ENCODE results near the gene EPB41. TPM values are rescaled to one million over a fixed set of nuclear protein-coding genes. Genes with fewer than 3 reads are reported as not detected.
"Not testable (repeated sequence)": the region's sequence is repeated elsewhere in the genome, so short reads cannot be mapped to it uniquely, and the experiment has no call there.

The EPB41 gene
- total and polyA plus RNA-seq, 7 donors = 13.2 to 35.1 (median 27.1) TPM

GRCh38 chr1:28956038-28956464, 41.7 kb downstream of the EPB41 start:
- Histone ChIP-seq H3K36me3 (no peaks in the 10 kb centered on the region), H3K9me3 (no peaks in the 10 kb centered on the region), H3K27me3 (no peaks in the 10 kb centered on the region), H3K4me1 (peaks cover 0 to 4% (median 0%) of the 10 kb centered on the region in 4 donors), H3K27ac (no peak overlapping the region), H3K4me3 (no peak overlapping the region)
- DNase-seq = no peak
- 33 to 70% methylated on average over 2 of the region's 2 CpGs for WGBS, 2 donors
- intact Hi-C loops (cut with DNase I) = no loop called here
- TF ChIP-seq EP300 (IDR thresholded peaks at IDR 0.05) (no peak), POLR2A (IDR thresholded peaks at IDR 0.05) (no peak), POLR2AphosphoS5 (IDR thresholded peaks at IDR 0.05) (no peak)
- TF ChIP-seq, protein P1, sequence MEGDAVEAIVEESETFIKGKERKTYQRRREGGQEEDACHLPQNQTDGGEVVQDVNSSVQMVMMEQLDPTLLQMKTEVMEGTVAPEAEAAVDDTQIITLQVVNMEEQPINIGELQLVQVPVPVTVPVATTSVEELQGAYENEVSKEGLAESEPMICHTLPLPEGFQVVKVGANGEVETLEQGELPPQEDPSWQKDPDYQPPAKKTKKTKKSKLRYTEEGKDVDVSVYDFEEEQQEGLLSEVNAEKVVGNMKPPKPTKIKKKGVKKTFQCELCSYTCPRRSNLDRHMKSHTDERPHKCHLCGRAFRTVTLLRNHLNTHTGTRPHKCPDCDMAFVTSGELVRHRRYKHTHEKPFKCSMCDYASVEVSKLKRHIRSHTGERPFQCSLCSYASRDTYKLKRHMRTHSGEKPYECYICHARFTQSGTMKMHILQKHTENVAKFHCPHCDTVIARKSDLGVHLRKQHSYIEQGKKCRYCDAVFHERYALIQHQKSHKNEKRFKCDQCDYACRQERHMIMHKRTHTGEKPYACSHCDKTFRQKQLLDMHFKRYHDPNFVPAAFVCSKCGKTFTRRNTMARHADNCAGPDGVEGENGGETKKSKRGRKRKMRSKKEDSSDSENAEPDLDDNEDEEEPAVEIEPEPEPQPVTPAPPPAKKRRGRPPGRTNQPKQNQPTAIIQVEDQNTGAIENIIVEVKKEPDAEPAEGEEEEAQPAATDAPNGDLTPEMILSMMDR (IDR thresholded peaks at IDR 0.05) = no peak

DNA sequence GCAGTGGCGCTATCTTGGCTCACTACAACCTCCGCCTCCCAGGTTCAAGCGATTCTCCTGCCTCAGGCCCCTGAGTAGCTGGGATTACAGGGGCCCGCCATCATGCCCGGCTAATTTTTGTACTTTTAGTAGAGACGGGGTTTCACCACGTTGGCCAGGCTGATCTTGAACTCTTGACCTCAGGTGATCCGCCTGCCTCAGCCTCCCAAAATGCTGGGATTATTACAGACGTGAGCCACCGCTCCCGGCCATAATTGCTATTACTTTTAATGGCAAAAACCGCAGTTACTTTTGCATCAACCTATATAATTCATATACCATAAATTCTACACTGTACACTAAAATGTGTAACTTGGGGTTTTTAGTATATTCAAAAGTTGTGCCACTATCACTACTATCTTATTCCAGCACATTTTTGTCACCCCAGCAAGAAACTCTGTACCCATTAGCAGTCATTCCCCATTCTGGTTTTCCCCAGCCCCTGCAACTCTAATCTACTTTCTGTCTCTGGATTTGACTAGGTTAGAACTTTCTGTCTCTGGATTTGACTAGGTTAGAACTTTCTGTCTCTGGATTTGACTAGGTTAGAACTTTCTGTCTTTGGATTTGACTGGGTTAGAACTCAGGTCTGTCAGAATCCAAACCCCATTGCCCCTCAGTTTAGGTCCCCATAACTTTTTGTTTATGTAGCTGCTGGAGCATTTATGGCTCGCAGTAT, 47.9 kb downstream of the EPB41 start:
- H3K36me3 ChIP-seq; H3K27me3 ChIP-seq; H3K9me3 ChIP-seq; H3K27ac ChIP-seq; H3K4me3 ChIP-seq; H3K4me1 ChIP-seq; intact Hi-C loops (cut with DNase I); DNase-seq: not testable (repeated sequence)
- 83 to 84% methylated on average over 13 of the region's 13 CpGs for WGBS, 2 donors

DNA sequence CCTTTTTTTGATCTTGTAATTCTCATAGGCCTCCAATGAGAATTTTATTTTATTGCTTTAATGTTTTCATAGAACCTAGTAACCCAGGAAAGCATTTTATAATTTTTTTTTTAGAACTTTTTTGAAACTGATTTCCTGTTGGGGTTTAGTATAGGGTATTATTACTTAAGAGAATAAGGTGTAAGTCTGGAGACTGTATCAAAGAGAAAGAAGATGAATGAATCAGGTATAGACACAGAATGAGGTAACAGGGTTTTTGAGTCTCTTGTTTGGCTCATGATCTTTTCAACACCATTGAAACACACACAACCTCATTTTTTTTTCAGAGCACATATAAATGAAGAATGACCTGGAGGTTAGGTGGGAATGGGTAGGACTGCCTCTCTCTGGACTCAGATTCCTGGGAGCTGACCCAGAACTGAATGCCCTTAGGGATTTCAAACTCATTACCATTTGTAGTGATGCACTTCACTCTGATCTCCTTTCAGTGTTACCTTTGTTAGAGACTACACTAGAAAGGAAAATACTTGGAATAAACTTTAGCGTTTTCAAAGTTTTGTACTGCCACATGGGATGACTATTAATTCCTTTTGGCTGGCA, 51.0 kb downstream of the EPB41 start:
- Histone ChIP-seq H3K27ac (no peak overlapping the region), H3K4me1 (no peaks in the 10 kb centered on the region), H3K36me3 (no peaks in the 10 kb centered on the region), H3K9me3 (no peaks in the 10 kb centered on the region), H3K4me3 (no peak overlapping the region), H3K27me3 (no peaks in the 10 kb centered on the region)
- intact Hi-C loops (cut with DNase I) = no loop called here
- TF ChIP-seq POLR2A (IDR thresholded peaks at IDR 0.05) (no peak), EP300 (IDR thresholded peaks at IDR 0.05) (no peak), POLR2AphosphoS5 (IDR thresholded peaks at IDR 0.05) (no peak)
- TF ChIP-seq, protein P1 (IDR thresholded peaks at IDR 0.05) = no peak
- WGBS, 2 donors = 81 to 92% methylated on average over 1 of the region's 1 CpG
- DNase-seq = no peak

DNA sequence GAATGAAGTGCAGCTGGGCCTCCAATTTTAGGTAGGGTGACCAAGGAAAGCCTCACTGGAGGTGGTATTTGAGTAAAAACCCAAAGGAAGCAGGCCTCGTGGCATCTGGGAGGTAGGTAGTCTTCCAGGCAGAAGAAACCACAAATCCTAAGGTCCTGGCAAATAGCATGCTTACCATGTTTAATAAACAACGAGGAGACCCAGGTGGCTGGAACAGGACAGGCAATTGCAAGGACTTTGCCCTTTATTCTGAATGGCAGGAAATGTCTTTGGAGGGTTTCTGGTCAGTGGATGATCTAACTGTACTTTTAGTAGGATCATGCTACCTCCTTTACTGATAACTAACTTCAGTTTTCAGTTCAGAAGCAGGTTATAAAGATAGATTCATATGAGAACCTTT, 52.2 kb downstream of the EPB41 start:
- 15 to 61% methylated on average over 2 of the region's 2 CpGs for WGBS, 2 donors
- H3K4me1 ChIP-seq = no peaks in the 10 kb centered on the region
- intact Hi-C loops (cut with DNase I) = no loop called here
- DNase-seq = no peak
- no peak overlapping the region for H3K27ac ChIP-seq
- TF ChIP-seq EP300 (IDR thresholded peaks at IDR 0.05) (no peak), POLR2AphosphoS5 (IDR thresholded peaks at IDR 0.05) (no peak), POLR2A (IDR thresholded peaks at IDR 0.05) (no peak)
- TF ChIP-seq, protein P1 (IDR thresholded peaks at IDR 0.05) = no peak
- no peak overlapping the region for H3K4me3 ChIP-seq
- H3K9me3 ChIP-seq = no peaks in the 10 kb centered on the region
- no peaks in the 10 kb centered on the region for H3K27me3 ChIP-seq
- H3K36me3 ChIP-seq = no peaks in the 10 kb centered on the region

DNA sequence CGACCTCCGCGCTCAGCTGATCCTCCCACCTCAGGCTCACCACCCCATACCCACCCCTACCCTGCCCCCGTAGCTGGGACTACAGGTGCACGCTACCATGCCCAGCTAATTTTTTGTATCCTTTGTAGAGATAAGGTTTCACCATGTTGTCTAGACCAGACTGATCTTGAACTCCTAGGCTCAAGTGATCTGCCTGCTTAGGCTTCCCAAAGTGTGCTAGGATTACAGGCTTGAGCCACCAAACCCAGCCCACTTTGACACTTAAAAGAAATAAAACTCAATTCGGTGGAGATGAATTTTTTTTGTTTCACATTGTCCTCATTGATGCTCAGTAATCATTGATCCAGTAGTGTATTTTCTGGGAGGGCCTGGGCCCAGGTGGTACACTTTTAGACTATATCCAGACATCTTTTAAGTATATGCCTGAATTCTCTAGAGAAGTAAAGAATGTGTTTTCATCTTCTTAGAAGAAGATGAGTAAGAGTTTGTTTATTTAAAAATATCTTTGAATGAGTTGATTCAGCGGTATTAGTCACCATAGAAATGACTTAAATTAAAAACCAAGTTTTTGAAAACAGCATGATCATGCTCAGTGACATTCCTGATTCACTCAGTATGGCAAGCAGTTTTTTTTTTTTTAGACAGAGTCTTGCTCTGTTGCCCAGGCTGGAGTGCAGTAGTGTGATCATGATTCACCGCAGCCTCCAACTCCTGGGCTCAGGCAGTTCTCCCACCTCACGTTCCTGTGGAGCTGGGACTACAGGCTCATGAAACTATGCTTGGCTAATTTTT, 57.8 kb downstream of the EPB41 start:
- intact Hi-C loops (cut with DNase I) = no loop called here
- H3K4me3 ChIP-seq = no peak overlapping the region
- TF ChIP-seq POLR2AphosphoS5 (IDR thresholded peaks at IDR 0.05) = no peak
- TF ChIP-seq POLR2A (IDR thresholded peaks at IDR 0.05) = no peak
- TF ChIP-seq, protein P1 (IDR thresholded peaks at IDR 0.05) = no peak
- no peak for TF ChIP-seq EP300 (IDR thresholded peaks at IDR 0.05)
- H3K27ac ChIP-seq = peak overlapping the region in 3 of 4 donors; percentile 3 to 54 (median 46)
- no peaks in the 10 kb centered on the region for H3K27me3 ChIP-seq
- H3K9me3 ChIP-seq = no peaks in the 10 kb centered on the region
- DNase-seq = peak; percentile 73
- peaks cover 0 to 12% (median 0%) of the 10 kb centered on the region in 4 donors for H3K4me1 ChIP-seq
- WGBS, 2 donors = 85 to 86% methylated on average over 9 of the region's 9 CpGs
- H3K36me3 ChIP-seq = no peaks in the 10 kb centered on the region

All from sigmoid colon (tissue), 7 donors.